A549 (cell line): ENCODE data around the gene BARX2. TPM values are rescaled to one million over a fixed set of nuclear protein-coding genes. Genes with fewer than 3 reads are reported as not detected.

ENCODE experiments used
- ATAC-seq, 2 experiments: fragments of 200-7000 bp in 1 of 2; fragments of >200 bp in 1 of 2; cut with Nextera tagmentation in 1 of 2; cut with Tn5 transposase in 1 of 2; 3 replicates each; pipeline versions ENCODE4 v1.8.0 to v1.9.1; 2018 to 2020; ENCODE audit warnings: mild to moderate bottlenecking in 1 of 2, moderate library complexity in 1 of 2
- CTCF ChIA-PET: fragments of 300-600 bp; sonication (Branson Sonifier 250); formaldehyde crosslinking; extraction: SDS; loops from one replicate; lab custom pipeline; 2021; ENCODE audit warnings: antibody characterized with exemption, inconsistent platforms; lab: Yijun Ruan, JAX
- POLR2A ChIA-PET: fragments of 350-600 bp; formaldehyde crosslinking; extraction: SDS; loops from one replicate; lab custom pipeline; 2021; ENCODE audit warnings: antibody characterized with exemption, inconsistent platforms; lab: Yijun Ruan, JAX
- DNase-seq, 2 experiments: peaks; one replicate each; pipeline versions ENCODE4 v3.0.0 to v3.0.0-alpha.2; 2011 to 2016; ENCODE audit warnings: low read depth in 1 of 2, low spot score in 1 of 2
- FAIRE-seq: peaks from 2 replicates; lab custom pipeline; 2011; peaks lifted over from hg19 to GRCh38; lab: Jason Lieb, UNC
- H3K27ac ChIP-seq, 2 experiments: fragments of >200 bp; sonication (Bioruptor Twin); formaldehyde crosslinking; 3 replicates each; pipeline ENCODE4 v1.5.1; 2016 to 2017
- H3K4me1 ChIP-seq: fragments of >200 bp; sonication (Bioruptor Twin); formaldehyde crosslinking; 3 replicates; pipeline ENCODE4 v1.6.1; 2016
- H3K4me2 ChIP-seq: fragments of >200 bp; sonication (Bioruptor Twin); formaldehyde crosslinking; 3 replicates; pipeline ENCODE4 v1.6.1; 2016
- H3K4me3 ChIP-seq: fragments of >200 bp; sonication (Bioruptor Twin); formaldehyde crosslinking; 3 replicates; pipeline ENCODE4 v1.5.1; 2016
- H3K9me3 ChIP-seq: fragments of >200 bp; sonication (Bioruptor Twin); formaldehyde crosslinking; 3 replicates; pipeline ENCODE4 v1.6.1; 2016
- ATOH8 ChIP-seq: fragments of 250-450 bp; sonication (Bioruptor Pico); IDR thresholded peaks from 2 replicates; pipeline ENCODE4 v1.5.0; 2020; ENCODE audit warnings: low read depth, mild to moderate bottlenecking, moderate library complexity
- CBX8 ChIP-seq: fragments of 200-600 bp; sonication (generic); IDR thresholded peaks from 2 replicates; pipeline ENCODE4 v1.6.1; 2016
- CHD2 ChIP-seq: fragments of 150-350 bp; IDR thresholded peaks from 2 replicates; pipeline ENCODE4 v1.6.1; 2014; ENCODE audit warnings: low read length; ENCODE audit not compliant: partially characterized antibody
- ELK1 ChIP-seq: fragments of 150-350 bp; IDR thresholded peaks from 2 replicates; pipeline ENCODE4 v1.6.1; 2014; ENCODE audit warnings: low read depth, mild to moderate bottlenecking, low read length
- ESRRA ChIP-seq: fragments of 150-350 bp; IDR thresholded peaks from 2 replicates; pipeline ENCODE4 v1.6.1; 2014; ENCODE audit warnings: mild to moderate bottlenecking, low read length, borderline replicate concordance
- HDAC2 ChIP-seq: fragments of 200-600 bp; sonication (generic); IDR thresholded peaks from 2 replicates; pipeline ENCODE4 v1.6.1; 2016
- HES2 ChIP-seq: fragments of >200 bp; sonication (Bioruptor Twin); formaldehyde crosslinking; IDR thresholded peaks from 2 replicates; pipeline ENCODE4 v1.6.1; 2016
- HMGXB4 ChIP-seq: fragments of 250-450 bp; sonication (Bioruptor Pico); IDR thresholded peaks from 2 replicates; pipeline ENCODE4 v1.5.0; 2021; ENCODE audit warnings: mild to moderate bottlenecking, moderate library complexity, borderline replicate concordance
- HOXB13 ChIP-seq: fragments of 250-450 bp; sonication (Bioruptor Pico); IDR thresholded peaks from 2 replicates; pipeline ENCODE4 v1.5.0; 2020; ENCODE audit warnings: low read depth, mild to moderate bottlenecking, moderate library complexity
- HOXB5 ChIP-seq: fragments of 250-450 bp; sonication (Bioruptor Pico); IDR thresholded peaks from 2 replicates; pipeline ENCODE4 v1.5.0; 2020; ENCODE audit warnings: mild to moderate bottlenecking, moderate library complexity
- MAX ChIP-seq: IDR thresholded peaks from 2 replicates; pipeline ENCODE4 v1.6.1; 2012
- MYC ChIP-seq: IDR thresholded peaks from 2 replicates; pipeline ENCODE4 v1.6.1; 2012; ENCODE audit warnings: mild to moderate bottlenecking, inconsistent platforms, low read length, improper control_type of control experiment, borderline replicate concordance
- NPAS2 ChIP-seq: fragments of 250-450 bp; sonication (Bioruptor Pico); IDR thresholded peaks from 2 replicates; pipeline ENCODE4 v1.8.0; 2022; ENCODE audit warnings: mild to moderate bottlenecking, moderate library complexity, borderline replicate concordance
- NR3C1 ChIP-seq: fragments of >200 bp; sonication (Bioruptor Twin); formaldehyde crosslinking; IDR thresholded peaks from 3 replicates; pipeline ENCODE4 v1.6.1; 2017
- RARB ChIP-seq: fragments of 250-450 bp; sonication (Bioruptor Pico); IDR thresholded peaks from 2 replicates; pipeline ENCODE4 v1.8.0; 2021; ENCODE audit warnings: mild to moderate bottlenecking, moderate library complexity
- WGBS: methylation state at CpG from one replicate; pipeline ENCODE4 v1.1.6; 2017; ENCODE audit errors: missing lambda C conversion rate; 5-methylcytosine and 5-hydroxymethylcytosine counted together
- polyA plus RNA-seq, 4 experiments: library from polyadenylated mRNA; depleted of rRNA in 3 of 4; stranded (reverse); fragments of >200 nt; fragmentation: RNase III in 1 of 4; extraction: RNeasy Plus Mini Kit Qiagen cat#74134 plus additional on column Dnase treatment in 1 of 4; gene quantifications; 2 replicates in 3 of 4; 3 replicates in 1 of 4; pipeline ENCODE4 v1.2.3, GENCODE V29; 2011 to 2017

Gene BARX2
- polyA plus RNA-seq, 2 of the 4 experiments (the other 2 are of a cell fraction) = not detected

- TF ChIP-seq HMGXB4 (CRISPR knock-in tag) (no peak), HES2 (no peak), HOXB13 (CRISPR knock-in tag) (no peak), CBX8 (no peak)
- TF ChIP-seq, all 56 proteins: peak for 0
These were observed 52.9 kb downstream of the BARX2 start (continued) for GRCh38 chr11:129428557-129428956.

GRCh38 chr11:129434641-129435498 lies 59.2 kb downstream of the BARX2 start:
- CTCF ChIA-PET = interaction anchor here (1.0 kb wide), 1 partner anchor 49 kb away, joined by 3 read pairs; no protein-coding TSS in a partner anchor

GRCh38 chr11:129435499-129436245 lies 60.0 kb downstream of the BARX2 start:
- POLR2A ChIA-PET = no interaction called here

More at GRCh38 chr11:129434641-129435498, 59.2 kb downstream of the BARX2 start:
- POLR2A ChIA-PET = no interaction called here
- Histone ChIP-seq H3K9me3 (0 out of 3 replicates have a peak, but pooled peaks cover 4% of the 10 kb centered on the region), H3K27ac (no peak overlapping the region), H3K4me1 (no peaks in the 10 kb centered on the region), H3K4me2 (no peak overlapping the region), H3K4me3 (no peak overlapping the region)
- DNase-seq (no peak), FAIRE-seq (no peak), ATAC-seq (no peak)
- 39% methylated on average over 4 of the region's 4 CpGs for WGBS
- TF ChIP-seq NPAS2 (CRISPR knock-in tag) = no peak
- TF ChIP-seq HOXB13 (CRISPR knock-in tag) = no peak
- TF ChIP-seq CHD2 = no peak
- TF ChIP-seq MYC = no peak
- no peak for TF ChIP-seq ELK1
- no peak for TF ChIP-seq MAX
- TF ChIP-seq HOXB5 (CRISPR knock-in tag) = no peak
- TF ChIP-seq NR3C1 = no peak

More at GRCh38 chr11:129435499-129436245, 60.0 kb downstream of the BARX2 start:
- 31% methylated on average over 7 of the region's 7 CpGs for WGBS
- ATAC-seq (no peak), FAIRE-seq (no peak), DNase-seq (no peak)
- H3K4me2 ChIP-seq = no peak overlapping the region
- H3K9me3 ChIP-seq = 0 out of 3 replicates have a peak, but pooled peaks cover 4% of the 10 kb centered on the region
- no peak for TF ChIP-seq HES2
- TF ChIP-seq ELK1 = no peak
- no peak for TF ChIP-seq HDAC2
- TF ChIP-seq ESRRA = no peak
- TF ChIP-seq RARB (CRISPR knock-in tag) = no peak
- no peak for TF ChIP-seq ATOH8 (CRISPR knock-in tag)
- H3K4me3 ChIP-seq = no peak overlapping the region
- CTCF ChIA-PET = interaction anchor here (1.0 to 1.5 kb wide), 2 partner anchors 50 to 70 kb away, joined by 3 read pairs; no protein-coding TSS in a partner anchor
- no peak overlapping the region for H3K27ac ChIP-seq
- no peaks in the 10 kb centered on the region for H3K4me1 ChIP-seq
